ENCODE results near the gene CBARP. TPM values are rescaled to one million over a fixed set of nuclear protein-coding genes. Genes with fewer than 3 reads are reported as not detected.

CBARP gene
- total and polyA plus RNA-seq, 2 of the 13 experiments (the other 11 are each of a cell fraction or from before 2014, with no cell fraction given), result 1.2 to 1.4 TPM

DNA sequence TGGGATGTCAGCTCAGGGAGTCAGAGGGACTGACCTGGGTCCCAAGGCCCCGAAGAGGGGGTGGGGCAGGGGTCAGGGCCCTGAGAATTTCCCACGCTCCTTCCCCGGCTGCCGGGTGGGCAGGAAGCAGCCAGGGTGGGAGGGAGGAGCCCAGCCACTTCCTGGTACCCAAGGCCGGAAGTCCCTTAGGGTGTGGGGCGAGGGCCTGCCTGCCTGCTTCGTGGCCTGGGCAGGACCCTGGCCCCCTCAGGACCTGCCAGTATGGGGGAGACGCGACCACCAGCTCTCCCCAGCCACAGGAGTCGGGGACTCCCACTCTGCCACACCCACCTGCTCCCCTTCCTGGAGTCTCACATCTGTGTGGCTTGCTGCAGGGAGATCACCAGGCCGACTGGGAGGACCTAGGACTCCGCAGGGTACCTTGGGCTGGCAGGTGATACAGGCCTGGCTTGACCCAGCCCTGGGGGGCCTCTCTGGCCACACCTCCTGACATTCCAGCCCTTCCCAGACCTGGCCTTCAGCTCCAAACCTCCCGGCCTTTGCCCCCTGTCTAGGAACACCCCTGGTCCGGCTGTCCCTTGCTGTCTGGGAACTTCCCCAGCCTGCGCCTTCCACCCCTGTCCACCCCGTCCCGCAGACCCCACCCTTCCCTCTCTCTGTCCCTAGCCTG, 21.5 kb upstream of the CBARP start (continued):
- TF ChIP-seq, protein P1, sequence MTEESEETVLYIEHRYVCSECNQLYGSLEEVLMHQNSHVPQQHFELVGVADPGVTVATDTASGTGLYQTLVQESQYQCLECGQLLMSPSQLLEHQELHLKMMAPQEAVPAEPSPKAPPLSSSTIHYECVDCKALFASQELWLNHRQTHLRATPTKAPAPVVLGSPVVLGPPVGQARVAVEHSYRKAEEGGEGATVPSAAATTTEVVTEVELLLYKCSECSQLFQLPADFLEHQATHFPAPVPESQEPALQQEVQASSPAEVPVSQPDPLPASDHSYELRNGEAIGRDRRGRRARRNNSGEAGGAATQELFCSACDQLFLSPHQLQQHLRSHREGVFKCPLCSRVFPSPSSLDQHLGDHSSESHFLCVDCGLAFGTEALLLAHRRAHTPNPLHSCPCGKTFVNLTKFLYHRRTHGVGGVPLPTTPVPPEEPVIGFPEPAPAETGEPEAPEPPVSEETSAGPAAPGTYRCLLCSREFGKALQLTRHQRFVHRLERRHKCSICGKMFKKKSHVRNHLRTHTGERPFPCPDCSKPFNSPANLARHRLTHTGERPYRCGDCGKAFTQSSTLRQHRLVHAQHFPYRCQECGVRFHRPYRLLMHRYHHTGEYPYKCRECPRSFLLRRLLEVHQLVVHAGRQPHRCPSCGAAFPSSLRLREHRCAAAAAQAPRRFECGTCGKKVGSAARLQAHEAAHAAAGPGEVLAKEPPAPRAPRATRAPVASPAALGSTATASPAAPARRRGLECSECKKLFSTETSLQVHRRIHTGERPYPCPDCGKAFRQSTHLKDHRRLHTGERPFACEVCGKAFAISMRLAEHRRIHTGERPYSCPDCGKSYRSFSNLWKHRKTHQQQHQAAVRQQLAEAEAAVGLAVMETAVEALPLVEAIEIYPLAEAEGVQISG (CRISPR knock-in tag; IDR thresholded peaks at IDR 0.05), result peak; percentile 75
- TF ChIP-seq TBL1XR1 (IDR thresholded peaks at IDR 0.05; ENCODE audit: borderline replicate concordance, low read length, partially characterized antibody), result peak; percentile 13
- TF ChIP-seq ZNF609 (CRISPR knock-in tag; IDR thresholded peaks at IDR 0.05; ENCODE audit: borderline replicate concordance), result peak; percentile 82
- peak; percentile 94; the same call in 1 of the 2 replicates for TF ChIP-seq ZBTB7B (CRISPR knock-in tag; IDR thresholded peaks at IDR 0.05)
- no peak for TF ChIP-seq HMGA1 (CRISPR knock-in tag; conservative IDR thresholded peaks at IDR 0.05)
- TF ChIP-seq NR2F6 (IDR thresholded peaks at IDR 0.05), result peak; percentile 88
- peak; percentile 91 for TF ChIP-seq NR2F6 (CRISPR knock-in tag; IDR thresholded peaks at IDR 0.05)
- TF ChIP-seq, protein P2, sequence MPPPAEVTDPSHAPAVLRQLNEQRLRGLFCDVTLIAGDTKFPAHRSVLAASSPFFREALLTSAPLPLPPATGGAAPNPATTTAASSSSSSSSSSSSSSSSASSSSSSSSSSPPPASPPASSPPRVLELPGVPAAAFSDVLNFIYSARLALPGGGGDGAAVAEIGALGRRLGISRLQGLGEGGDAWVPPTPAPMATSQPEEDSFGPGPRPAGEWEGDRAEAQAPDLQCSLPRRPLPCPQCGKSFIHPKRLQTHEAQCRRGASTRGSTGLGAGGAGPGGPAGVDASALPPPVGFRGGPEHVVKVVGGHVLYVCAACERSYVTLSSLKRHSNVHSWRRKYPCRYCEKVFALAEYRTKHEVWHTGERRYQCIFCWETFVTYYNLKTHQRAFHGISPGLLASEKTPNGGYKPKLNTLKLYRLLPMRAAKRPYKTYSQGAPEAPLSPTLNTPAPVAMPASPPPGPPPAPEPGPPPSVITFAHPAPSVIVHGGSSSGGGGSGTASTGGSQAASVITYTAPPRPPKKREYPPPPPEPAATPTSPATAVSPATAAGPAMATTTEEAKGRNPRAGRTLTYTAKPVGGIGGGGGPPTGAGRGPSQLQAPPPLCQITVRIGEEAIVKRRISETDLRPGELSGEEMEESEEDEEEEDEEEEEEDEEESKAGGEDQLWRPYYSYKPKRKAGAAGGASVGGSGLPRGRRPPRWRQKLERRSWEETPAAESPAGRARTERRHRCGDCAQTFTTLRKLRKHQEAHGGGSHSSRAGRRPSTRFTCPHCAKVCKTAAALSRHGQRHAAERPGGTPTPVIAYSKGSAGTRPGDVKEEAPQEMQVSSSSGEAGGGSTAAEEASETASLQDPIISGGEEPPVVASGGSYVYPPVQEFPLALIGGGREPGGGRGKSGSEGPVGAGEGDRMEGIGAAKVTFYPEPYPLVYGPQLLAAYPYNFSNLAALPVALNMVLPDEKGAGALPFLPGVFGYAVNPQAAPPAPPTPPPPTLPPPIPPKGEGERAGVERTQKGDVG (CRISPR knock-in tag; IDR thresholded peaks at IDR 0.05; ENCODE audit: borderline replicate concordance), result peak; percentile 74; the same call in 1 of the 2 replicates
- TF ChIP-seq ZNF850 (CRISPR knock-in tag; conservative IDR thresholded peaks at IDR 0.05), result no peak; the same call in 1 of the 2 replicates
- TF ChIP-seq, protein P3, sequence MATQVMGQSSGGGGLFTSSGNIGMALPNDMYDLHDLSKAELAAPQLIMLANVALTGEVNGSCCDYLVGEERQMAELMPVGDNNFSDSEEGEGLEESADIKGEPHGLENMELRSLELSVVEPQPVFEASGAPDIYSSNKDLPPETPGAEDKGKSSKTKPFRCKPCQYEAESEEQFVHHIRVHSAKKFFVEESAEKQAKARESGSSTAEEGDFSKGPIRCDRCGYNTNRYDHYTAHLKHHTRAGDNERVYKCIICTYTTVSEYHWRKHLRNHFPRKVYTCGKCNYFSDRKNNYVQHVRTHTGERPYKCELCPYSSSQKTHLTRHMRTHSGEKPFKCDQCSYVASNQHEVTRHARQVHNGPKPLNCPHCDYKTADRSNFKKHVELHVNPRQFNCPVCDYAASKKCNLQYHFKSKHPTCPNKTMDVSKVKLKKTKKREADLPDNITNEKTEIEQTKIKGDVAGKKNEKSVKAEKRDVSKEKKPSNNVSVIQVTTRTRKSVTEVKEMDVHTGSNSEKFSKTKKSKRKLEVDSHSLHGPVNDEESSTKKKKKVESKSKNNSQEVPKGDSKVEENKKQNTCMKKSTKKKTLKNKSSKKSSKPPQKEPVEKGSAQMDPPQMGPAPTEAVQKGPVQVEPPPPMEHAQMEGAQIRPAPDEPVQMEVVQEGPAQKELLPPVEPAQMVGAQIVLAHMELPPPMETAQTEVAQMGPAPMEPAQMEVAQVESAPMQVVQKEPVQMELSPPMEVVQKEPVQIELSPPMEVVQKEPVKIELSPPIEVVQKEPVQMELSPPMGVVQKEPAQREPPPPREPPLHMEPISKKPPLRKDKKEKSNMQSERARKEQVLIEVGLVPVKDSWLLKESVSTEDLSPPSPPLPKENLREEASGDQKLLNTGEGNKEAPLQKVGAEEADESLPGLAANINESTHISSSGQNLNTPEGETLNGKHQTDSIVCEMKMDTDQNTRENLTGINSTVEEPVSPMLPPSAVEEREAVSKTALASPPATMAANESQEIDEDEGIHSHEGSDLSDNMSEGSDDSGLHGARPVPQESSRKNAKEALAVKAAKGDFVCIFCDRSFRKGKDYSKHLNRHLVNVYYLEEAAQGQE (IDR thresholded peaks at IDR 0.05; ENCODE audit: borderline replicate concordance in 1 of 2, low read depth in 1 of 2, low read length in 2 of 2), result peak in 1 of 2 experiments; percentile 48; a peak in 1 of 4 replicates
- no peak for TF ChIP-seq SIN3B (IDR thresholded peaks at IDR 0.05; ENCODE audit: low read length)
- TF ChIP-seq, protein P4, sequence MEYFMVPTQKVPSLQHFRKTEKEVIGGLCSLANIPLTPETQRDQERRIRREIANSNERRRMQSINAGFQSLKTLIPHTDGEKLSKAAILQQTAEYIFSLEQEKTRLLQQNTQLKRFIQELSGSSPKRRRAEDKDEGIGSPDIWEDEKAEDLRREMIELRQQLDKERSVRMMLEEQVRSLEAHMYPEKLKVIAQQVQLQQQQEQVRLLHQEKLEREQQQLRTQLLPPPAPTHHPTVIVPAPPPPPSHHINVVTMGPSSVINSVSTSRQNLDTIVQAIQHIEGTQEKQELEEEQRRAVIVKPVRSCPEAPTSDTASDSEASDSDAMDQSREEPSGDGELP (IDR thresholded peaks at IDR 0.05; ENCODE audit: borderline replicate concordance, low read depth), result peak; percentile 73; the same call in 1 of the 2 replicates
